Measurements from ENCODE around the gene IL3RA. TPM values are rescaled to one million over a fixed set of nuclear protein-coding genes. Genes with fewer than 3 reads are reported as not detected.
"Not testable (repeated sequence)": the region's sequence is repeated elsewhere in the genome, so short reads cannot be mapped to it uniquely, and the experiment has no call there.

IL3RA gene
- total RNA-seq, 1 donor from 2014 or later, result 6.9 TPM

- no peak for TF ChIP-seq CTCF (IDR thresholded peaks at IDR 0.05; ENCODE audit: borderline replicate concordance)
- Histone ChIP-seq H3K27me3 (ENCODE audit: low read depth) (no peaks in the 10 kb centered on the region), H3K27ac (replicated peaks) (peak overlapping the region; percentile 77), H3K4me1 (peaks cover 17% of the 10 kb centered on the region), H3K9me3 (replicated peaks) (peaks cover 14% of the 10 kb centered on the region), H3K36me3 (peaks cover 6% of the 10 kb centered on the region), H3K4me3 (peak overlapping the region; percentile 63)
- intact Hi-C loops (cut with micrococcal nuclease), result no loop called here
- DNase-seq, result no peak
Observed at GRCh38 chrX:1336948-1337779, 579 bp downstream of the IL3RA start.

- DNase-seq, result no peak
Observed at GRCh38 chrX:1341545-1342184, 5.1 kb downstream of the IL3RA start.

GRCh38 chrX:1349606-1350005 is 13.0 kb downstream of the IL3RA start:
- H3K9me3 ChIP-seq (replicated peaks); DNase-seq; H3K4me3 ChIP-seq; H3K27me3 ChIP-seq (ENCODE audit: low read depth); intact Hi-C loops (cut with micrococcal nuclease); H3K4me1 ChIP-seq; H3K27ac ChIP-seq (replicated peaks): not testable (repeated sequence)
- peaks cover 12% of the 10 kb centered on the region for H3K36me3 ChIP-seq

More at GRCh38 chrX:1341545-1342184, 5.1 kb downstream of the IL3RA start:
- Histone ChIP-seq H3K4me1 (peaks cover 11% of the 10 kb centered on the region), H3K27me3 (ENCODE audit: low read depth) (no peaks in the 10 kb centered on the region), H3K9me3 (replicated peaks) (peaks cover 14% of the 10 kb centered on the region), H3K27ac (replicated peaks) (no peak overlapping the region), H3K36me3 (peaks cover 9% of the 10 kb centered on the region), H3K4me3 (no peak overlapping the region)
- intact Hi-C loops (cut with micrococcal nuclease), result no loop called here
- no peak for TF ChIP-seq CTCF (IDR thresholded peaks at IDR 0.05; ENCODE audit: borderline replicate concordance)

GRCh38 chrX:1351981-1352714 is 15.6 kb downstream of the IL3RA start:
- intact Hi-C loops (cut with micrococcal nuclease), result no loop called here
- Histone ChIP-seq H3K36me3 (peaks cover 10% of the 10 kb centered on the region), H3K4me1 (no peaks in the 10 kb centered on the region)

More at GRCh38 chrX:1351981-1352714, 15.6 kb downstream of the IL3RA start:
- no peaks in the 10 kb centered on the region for H3K27me3 ChIP-seq (ENCODE audit: low read depth)
- no peak for TF ChIP-seq CTCF (IDR thresholded peaks at IDR 0.05; ENCODE audit: borderline replicate concordance)
- DNase-seq, result no peak
- no peak overlapping the region for H3K4me3 ChIP-seq
- H3K27ac ChIP-seq (replicated peaks), result no peak overlapping the region
- no peaks in the 10 kb centered on the region for H3K9me3 ChIP-seq (replicated peaks)
